Measurements from ENCODE around the gene RNF4.

Gene RNF4

DNA sequence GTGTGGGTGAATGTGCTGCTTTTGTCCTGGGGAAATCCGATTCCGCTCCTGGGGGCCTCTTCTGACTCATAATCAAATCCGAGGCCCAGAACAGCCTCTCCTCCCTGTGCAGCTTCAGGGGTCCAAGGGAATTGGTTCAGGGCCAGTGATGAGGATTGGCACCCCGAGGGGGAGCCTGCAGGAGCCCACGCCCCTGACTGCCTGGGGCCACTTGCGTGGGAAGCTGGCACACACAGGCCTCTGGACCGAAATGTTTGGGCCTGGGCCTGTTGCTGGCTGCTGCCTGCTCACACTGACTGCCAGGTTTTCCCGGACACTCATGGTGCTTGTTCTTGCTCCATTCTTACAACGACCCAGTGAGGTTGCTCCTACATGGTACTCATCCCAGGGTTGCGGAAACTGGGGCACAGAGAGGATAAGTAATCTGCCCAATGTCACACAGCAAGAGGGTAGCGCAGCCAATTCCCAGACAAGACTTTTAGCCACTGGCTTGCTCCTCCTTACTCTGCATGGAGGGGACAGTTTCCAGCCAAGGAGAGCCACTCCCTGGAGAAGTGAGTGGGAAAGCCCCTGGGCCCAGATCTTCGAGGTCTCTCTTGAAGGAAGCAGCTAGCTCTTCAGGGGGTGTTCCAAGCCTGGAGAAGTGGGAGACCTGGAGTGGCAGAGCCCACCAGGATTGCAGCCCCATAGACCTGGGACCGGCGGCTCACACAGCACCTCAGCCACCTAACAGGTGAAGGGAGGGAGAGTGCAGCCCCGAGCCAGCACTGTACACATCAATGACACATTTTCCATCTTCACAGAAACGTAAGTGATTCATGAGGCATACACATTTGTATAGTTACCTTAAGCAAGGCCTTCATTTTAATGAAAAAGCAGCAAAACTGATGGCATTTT is 29.8 kb upstream of the RNF4 start:
- no peak for DNase-seq

DNA sequence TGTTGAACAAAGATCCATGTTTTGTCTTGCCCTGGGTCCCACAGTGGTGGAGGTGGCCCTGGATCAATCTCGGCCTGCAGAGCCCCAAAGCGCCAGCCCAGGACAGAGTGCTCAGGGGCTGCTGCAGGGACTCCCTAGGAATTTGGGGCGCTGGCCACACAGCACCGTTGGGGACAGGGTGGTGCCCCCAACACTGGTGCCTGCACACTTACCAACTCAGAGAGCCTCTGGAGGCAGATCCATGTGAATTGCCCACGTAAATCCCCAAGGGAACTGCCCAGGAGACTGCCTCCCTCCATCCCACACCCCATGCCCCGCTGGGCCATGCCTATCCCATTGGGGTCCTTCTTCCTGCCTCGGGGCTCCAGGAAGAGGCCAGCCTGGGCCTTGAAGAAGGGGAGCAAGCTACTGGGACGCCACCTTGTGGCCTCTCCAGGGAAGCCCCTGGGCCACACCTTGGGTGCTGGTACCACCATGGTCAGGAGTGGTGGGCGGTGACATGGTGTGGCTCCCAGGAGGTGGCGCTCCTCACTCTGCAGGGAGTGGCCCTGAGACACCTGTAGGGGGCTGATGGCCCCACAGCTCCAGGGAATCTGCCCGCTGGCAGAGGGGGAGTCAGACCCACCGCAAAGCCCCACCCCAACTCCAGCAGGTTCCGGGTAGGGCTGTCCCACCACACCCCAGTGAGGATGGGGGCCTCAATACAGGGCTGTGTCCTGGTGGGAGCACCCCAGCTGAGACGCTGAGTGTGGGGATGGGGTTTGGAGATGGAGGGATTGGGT is 27.3 kb upstream of the RNF4 start:
- peak; percentile 87 for DNase-seq

DNA sequence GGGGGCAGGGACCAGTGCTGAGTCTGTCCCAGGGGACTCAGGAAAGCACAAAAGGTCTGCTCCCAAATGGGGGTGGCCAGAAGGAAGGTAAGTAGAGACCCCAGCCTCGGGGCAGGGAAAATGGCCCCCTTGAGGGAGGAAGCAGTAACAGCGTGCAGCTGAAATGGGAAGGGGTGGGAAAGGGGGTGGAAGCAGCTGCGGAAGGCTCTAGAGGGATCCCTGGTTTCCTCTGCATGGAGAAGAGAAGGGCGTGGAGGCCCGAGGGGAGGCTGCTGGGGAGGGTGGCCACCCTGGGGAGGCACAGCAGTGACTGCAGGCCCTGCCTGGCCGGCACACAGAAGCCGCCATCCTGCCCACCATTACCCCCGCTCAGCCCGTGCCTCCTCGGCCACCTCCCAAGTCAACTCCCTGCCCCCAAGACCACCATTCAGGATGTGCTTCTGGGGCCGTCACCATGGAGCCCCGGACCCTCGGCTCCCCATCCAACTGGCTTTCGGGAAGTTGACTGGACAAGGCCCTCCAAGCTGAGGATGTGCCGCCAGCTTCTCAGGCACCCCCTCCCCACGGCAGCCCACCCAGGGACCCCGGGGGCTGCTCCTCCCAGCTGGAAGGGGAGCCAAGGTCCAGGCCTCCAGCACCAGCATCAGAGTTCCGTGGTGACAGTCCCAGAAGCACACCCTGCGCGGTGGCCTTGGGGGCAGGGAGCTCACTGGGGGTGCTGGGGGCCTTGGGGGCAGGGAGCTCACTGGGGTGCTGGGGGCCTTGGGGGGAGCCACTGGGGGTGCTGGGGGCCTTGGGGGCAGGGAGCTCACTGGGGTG is 26.5 kb upstream of the RNF4 start:
- no peak for DNase-seq

DNA sequence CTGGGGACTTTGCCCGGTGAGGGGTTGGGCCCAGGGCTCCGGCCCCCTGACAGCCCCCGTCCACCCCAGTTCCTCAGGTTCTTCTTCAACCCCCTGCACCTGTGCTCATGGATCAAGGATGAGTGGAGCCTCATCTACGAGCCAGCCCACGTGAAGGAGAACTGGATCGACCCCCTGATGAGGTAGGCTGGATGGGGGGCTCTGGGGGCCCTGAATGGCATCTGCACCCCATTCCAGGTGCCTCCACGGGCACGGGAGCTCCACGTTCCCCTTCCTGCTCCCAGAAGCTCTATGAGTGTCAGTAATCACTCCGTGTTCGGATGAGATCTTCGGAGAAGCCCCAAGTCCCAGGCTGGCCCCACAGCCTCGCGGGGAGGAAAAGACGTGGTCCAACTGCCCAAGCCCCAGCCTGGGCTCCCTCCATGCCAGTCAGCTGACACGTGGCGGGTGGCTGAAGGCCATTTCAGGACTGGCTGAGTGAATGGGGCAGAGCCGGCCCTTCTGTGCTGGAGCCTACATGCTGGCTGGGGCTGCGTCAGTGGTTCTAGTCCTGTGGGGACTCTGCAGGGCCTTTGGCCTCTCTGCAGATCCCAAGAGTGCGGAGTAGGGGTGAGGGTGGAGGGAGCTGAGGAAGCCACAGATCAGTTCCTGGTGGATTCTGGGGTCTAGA is 25.7 kb upstream of the RNF4 start:
- no peak for DNase-seq

DNA sequence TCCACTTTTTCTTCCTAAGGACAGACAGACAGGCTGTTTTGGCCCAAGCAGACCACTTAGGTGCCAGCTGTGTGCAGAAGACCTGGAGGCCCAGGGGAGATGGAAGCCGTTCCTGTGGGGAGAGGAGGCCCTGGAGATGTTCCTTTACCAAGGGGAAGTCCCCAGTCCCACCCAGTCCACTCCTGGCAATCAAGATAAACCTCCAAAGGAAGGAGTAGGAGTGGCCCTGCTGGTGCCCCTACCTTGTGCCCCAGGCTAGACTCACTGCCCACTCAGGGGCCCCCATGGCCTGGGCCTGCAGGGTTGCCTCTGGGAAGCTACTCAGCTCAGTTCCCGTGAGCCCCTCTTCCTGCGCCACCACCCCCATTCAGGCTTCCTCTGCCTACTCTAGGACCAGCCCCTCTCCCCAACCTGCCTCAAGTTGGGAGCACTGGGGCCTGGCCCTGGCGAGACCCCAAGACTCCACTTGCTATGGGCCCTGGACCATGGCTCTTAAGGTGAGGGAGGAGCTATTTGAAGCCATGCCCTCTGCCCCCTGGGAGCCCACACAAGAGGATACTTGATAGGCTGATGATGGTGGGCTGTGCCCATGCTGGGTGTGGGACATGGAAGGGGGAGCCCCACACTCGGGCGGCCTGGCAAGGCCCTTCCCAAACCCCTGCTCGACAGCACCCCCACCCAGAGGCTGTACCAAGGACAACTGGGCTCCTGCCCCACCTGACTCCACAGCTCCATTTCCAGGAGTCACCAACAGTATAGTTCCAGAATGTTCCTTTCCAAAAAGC is 24.8 kb upstream of the RNF4 start:
- no peak for DNase-seq

DNA sequence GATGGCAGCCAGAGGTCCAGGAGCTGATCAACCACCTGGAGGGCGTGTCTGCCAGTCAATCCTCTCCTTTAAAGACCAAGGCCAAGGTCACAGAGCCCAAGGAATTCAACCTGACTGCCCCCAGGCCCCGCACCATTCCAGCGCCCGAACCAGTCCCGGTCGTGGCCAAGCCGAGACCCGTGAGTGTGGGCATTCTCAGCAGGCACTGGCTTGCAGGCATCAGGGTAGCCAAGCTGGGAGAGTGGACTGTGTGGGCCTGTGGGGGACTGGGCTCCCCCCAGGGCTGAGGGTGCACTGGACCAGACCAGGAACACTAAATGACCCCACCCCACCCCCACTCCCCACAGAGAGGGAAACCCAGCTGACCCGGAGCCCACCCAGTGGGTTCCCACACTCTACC is 23.8 kb upstream of the RNF4 start:
- DNase-seq = no peak

DNA sequence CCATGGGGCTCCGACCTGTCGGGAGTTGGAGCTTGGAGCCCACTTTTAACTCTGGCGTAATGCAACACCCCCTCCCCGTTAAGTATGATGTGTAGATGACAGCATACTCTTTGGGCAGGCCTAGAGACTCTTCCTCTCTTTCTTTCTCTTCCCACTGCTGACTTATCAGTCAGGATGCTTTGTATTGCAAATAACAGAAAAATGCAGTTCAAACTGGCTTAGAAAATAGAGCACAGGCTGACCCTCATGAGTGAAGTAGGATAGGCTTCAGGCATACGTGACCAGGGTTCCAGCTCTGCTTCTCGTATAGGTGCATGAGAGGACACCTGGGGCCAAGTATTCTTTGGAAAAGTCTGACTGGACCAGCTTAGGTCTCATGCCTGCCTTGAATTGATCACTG is 23.3 kb upstream of the RNF4 start:
- DNase-seq = no peak

DNA sequence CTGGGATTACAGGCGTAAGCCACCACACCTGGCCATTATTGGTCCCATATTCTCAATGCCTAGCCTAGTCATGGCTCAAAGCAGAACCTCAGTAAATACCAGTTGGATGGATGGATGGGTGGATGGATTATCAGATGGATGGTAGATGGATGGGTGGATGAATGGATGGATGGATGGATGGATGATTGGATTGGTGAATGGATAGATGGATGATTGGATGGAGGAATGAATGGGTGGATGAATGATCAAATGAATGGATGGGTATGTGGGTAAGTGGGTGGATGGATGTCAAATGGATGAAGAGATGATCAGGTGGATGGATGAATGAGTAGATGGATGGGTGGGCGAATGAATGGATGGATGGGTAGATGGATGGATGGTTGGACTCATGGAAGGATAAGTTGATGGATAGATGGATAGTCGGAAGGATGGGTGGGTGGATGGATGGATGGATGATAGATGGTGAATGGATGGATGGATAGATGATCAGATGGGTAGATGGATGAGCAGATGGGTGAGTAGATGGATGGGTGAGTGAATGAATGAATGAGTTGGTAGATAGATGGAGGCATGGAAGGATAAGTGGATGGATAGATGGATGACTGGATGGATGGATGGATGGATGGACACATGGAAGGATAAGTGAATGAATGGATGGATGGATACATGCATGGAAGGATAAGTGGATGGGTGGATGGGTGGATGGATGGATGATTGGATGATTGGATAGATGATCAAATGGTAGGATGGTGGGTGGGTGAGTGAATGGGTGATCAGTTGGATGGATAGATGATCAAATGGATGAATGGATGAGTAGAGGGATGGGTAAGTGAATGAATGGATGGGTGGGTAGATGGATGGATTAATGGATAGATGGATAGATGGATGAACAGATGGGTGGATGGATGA is 22.0 kb upstream of the RNF4 start:
- DNase-seq = no peak

DNA sequence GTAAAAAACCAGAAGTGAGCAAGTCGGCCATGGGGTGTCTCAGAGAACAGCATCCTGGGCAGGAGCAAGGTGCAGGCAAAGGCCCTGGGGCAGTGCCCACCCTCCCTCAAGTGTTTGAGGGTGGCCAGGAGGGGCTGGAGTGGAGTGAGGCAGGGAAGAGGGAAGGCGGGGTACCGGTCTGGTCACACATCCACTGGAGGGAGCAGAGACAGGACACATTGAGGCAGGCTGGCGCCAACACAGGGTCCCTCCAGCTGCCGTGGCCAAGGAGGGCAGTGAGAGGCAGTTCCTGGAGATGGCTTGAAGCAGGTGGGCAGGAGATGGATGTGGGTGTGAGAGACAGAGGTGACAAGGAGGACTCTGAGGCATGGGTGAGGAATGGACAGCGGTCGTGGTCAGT is 20.3 kb upstream of the RNF4 start:
- DNase-seq = no peak

DNA sequence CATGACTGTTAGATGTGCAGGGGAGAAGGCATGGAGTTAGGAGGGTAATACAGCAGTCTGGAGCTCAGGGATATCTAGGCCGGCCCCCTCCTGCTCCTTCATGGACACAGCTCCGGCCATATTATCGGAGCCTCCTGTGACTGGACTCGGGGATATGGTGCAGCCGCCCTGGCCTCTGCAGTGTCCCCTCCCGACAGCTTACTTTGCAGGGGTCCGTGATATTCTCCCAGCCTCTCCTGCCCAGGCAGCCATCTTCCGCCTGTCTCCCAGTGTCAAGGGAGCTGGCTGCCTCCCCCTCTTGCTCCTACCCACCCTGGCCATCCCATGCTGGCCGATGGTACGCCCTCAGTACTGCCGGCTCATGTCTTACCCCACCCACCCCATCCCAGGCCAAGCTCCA is 19.9 kb upstream of the RNF4 start:
- DNase-seq = no peak

DNA sequence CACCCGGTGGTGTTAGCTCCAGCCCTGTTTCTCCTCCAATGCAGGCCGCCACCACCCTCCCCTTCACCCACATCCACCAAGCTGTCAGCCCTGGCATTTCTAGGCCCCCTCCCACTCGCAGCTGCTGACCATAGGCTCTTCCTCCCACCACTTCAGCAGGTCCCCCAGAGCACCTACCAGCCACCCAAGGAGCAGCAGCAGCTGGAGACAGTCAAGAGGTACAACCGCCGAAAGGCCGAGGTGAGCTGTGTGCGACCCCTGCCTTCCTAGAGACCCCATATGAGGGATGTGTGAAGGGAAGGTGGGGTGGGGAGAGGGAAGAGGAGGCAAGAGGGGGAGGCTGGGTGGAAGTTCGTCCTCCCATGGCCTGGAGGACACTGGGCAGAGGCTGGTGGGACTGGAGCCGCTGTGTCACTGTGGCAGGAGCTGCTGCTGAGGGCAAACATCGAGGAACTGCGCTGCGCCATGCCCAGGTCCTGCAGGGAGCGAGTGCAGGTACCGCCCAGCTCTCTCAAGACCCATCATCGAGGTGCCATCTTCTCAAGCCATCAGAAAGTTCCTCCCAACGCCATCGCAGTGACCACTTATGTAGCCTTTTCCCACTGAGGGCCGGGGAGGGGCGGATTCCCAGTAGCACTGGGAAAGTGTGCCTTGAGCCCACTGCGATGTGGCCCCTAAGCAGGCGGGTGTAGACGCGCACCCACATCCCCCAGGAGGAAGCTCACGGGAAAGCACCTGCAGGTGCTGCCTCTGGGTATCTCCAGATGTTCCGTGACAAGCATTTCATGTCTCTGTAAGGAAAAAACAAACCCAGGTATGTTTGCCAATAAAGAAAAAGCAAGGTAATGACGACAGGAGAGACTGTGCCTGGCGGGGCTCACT is 19.2 kb upstream of the RNF4 start:
- no peak for DNase-seq

DNA sequence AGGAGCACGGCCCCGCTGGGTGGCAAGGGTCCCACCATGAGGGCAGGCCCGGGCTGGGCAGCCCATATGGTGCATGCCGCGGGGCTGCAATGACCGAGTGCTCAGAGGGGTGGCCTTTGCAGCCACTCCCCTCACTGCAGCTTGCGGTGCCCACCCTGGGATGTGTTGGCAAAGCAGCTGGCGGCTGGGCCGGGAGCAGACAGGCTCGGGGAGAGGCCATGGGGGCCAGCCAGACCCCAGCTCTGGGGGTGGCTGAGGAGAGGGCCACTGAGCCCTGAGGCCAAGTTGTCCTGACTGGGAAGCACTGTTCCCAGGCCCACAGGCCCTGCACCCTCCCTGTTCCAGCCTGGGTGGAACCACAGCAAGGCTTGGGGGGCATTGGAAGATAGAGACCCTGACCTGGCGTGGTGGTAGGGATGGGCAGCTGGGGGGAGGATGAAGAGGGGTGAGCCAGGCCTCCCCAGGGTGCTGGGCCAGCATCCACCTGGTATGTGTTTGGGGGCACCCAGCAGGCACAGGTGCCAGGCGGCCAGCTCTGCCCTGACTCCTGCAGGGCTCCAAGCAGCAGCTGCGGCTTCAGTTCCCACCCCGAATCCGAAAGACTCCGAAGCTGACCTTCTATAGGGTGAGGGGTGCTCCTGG is 18.4 kb upstream of the RNF4 start:
- DNase-seq = no peak

DNA sequence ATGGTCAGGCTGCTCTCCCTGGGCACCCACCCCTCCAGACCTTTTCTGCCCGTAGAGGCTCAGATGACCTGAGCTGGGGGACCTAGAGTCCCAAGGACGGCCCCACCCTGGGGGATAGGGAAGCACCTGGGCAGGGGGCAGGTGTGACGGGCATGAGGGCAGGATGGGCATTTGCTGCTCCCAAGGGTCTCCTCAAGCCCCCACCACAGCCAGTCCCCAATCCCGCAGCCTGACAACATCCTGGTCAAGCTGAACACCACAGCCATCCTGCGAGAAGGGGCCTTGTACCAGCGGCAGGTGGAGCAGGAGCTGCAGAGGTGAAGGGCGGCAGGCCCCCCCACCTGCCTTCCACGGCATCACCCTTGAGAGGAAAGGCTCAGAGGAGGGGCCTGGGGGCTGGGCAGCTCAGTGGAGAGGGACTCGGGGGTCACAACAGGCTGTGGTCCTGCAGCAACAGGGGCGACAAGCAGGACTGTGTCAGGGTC is 17.8 kb upstream of the RNF4 start:
- DNase-seq = no peak

DNA sequence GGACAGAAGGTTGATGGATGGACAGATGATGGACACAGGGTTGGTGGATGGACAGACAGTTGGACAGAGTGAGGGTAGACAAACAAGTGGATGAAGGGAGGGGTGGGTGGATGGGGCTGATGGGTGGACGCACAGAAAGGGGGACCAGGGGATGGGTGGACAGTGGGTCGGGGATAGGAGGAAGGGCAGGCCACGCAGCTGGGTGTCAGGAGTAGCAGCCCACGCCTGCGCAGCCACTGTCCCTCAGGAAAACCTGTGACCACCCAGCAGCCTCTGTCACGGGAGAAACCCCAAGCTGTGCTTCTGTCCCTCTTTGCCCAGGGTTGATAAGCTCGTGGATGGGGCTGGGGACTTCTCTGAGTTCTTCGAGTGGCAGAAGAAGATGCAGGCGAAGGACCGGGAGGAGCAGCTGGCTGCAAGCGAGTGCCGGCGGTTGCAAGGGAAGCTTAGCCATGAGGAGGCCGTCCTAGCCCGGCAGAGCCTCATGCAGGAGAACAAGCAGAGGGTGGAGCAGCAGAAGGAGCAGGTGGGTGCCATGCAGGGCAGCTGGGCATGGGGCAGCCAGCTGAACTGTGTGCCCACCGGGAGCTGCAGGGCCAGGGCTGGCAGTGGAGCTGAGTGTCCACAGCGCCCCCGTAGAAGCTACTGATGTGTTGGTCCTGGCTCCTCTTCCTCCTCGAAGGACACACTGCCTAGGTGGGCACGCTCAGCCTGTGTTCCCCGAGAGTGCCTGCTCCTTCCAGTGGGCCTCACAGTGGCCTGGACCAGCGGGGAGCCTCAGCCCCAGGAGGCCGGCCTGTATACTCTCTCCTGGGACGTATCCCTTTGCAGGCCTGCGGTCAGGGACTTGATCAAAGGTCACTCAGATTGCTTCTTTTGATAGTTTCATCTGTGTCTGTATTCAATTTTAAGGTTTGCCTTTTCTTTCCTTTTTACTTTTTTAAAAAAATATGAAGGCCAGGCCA is 16.8 kb upstream of the RNF4 start:
- no peak for DNase-seq

DNA sequence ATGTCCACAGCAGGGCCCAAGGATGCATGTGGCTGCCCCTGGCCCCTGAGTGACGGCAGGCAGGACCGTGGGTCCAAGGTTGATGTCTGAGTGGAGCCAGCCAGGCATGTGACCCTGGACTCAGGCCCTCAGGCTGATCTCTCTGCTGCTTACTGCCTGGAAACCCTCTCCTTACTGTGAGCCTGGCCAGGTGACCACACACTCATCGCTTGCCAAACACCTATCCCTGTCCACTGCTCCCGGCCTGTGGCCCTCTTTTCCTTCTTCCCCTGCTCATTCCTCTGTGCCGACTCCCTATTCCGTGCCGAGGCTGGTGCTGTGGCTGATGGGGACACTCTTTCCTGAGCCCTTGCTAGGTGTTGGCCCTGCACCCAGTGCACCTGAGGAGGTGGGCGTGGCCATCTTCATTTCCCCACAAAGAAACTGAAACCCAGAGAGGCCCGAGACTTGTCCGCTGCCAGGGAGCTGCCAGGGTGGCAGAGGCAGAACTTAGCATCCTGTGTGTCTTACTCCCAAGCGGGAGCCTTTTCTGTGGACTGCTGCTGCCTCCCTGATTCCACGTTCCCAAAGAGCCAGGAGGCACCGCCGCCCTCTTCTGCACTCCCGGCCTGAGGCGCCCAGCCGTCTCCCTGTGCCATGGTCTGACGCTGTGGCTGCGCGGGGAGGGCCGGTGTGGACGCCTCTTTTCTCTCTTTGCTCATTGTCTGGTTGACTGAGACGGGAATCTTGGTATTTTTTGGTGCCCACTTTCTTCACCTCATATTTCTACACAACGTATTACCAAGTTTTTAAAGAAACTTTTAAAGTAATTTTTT is 11.2 kb upstream of the RNF4 start:
- no peak for DNase-seq

DNA sequence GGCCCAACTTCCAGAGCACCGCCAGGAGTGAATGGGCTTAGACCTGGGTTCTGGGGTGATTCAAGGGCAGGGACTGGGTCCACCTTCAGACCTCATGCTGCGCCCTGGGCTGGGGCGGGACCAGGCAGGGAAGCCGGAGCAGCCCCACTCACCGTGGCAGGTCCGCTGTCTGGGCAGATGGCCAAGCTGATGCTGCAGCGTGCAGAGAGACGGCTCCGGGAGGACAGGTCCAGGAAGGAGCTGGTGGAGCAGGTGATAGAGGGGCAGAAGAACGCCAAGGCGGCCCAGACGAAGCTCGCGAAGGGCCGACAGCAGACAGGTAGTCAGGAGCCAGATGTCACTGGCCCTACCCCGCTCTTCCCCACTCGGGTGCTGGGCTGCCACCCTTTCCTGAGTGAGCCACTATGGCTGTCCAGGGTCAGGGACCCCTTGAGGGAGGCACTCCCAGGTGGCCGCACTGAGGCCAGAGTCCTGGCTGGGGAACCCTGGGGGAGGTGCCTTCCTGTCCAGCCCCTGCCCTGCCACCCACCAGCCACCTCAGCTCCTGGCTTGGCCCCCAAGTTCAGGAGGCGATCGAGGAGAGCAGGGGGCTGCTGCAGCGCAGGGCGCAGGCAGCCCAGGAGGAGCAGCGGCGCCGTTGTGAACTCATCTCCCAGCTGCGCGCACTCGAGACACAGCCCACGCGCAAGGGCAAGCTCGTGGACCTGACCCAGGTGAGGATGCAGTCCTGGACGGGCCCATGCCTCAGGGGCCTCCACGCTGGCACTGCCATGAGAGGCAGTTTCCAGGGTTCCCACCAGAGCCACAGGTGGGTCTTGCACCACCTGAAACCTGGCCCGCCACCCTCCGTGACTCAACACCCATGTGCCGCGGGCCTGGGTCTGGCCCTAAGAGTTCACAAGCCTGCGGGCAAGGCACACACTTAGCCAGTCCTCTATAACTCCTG is 10.1 kb upstream of the RNF4 start:
- no peak for DNase-seq

Data from activated CD8-positive, alpha-beta memory T cell treated with anti-CD3 and anti-CD28 coated beads for 24 hours (primary cell).